ENCODE data around the gene ICA1L. TPM values are rescaled to one million over a fixed set of nuclear protein-coding genes. Genes with fewer than 3 reads are reported as not detected.

The ICA1L gene
- total RNA-seq, 4 donors from 2014 or later, result 0.85 to 4.2 (median 1.2) TPM

DNA sequence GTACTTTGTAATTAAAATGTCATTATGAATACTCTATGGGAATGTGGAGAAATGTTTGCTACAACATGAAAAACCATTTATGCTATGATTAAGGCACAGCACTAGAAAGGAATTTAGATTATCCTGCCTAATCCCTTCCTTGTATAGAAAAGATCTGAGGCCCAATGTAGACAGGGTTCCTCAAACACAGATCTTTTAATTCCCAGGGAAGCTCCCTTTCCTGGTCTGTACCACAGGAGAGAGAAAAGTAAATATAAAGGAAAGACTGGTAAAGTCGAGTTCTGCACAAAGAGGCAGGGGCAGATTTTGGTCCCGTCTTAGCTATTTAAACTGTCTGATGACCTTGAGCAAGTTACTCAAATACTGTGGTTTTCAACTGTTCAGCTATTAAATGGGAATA lies 84.7 kb downstream of the ICA1L start:
- WGBS, result 89% methylated on average over 2 of the region's 2 CpGs
- TF ChIP-seq EP300 (IDR thresholded peaks at IDR 0.05) (no peak), POLR2A (IDR thresholded peaks at IDR 0.05) (no peak), POLR2AphosphoS5 (IDR thresholded peaks at IDR 0.05) (no peak)
- TF ChIP-seq, protein P1, sequence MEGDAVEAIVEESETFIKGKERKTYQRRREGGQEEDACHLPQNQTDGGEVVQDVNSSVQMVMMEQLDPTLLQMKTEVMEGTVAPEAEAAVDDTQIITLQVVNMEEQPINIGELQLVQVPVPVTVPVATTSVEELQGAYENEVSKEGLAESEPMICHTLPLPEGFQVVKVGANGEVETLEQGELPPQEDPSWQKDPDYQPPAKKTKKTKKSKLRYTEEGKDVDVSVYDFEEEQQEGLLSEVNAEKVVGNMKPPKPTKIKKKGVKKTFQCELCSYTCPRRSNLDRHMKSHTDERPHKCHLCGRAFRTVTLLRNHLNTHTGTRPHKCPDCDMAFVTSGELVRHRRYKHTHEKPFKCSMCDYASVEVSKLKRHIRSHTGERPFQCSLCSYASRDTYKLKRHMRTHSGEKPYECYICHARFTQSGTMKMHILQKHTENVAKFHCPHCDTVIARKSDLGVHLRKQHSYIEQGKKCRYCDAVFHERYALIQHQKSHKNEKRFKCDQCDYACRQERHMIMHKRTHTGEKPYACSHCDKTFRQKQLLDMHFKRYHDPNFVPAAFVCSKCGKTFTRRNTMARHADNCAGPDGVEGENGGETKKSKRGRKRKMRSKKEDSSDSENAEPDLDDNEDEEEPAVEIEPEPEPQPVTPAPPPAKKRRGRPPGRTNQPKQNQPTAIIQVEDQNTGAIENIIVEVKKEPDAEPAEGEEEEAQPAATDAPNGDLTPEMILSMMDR (IDR thresholded peaks at IDR 0.05), result no peak
- no peak for DNase-seq (ENCODE audit: low spot score in 2 of 2)
- H3K36me3 ChIP-seq, result peaks cover 24% of the 10 kb centered on the region
- H3K27ac ChIP-seq, result no peak overlapping the region
- H3K4me1 ChIP-seq, result no peaks in the 10 kb centered on the region
- H3K4me3 ChIP-seq, result no peak overlapping the region
- H3K27me3 ChIP-seq, result no peaks in the 10 kb centered on the region
- H3K9me3 ChIP-seq, result no peaks in the 10 kb centered on the region

DNA sequence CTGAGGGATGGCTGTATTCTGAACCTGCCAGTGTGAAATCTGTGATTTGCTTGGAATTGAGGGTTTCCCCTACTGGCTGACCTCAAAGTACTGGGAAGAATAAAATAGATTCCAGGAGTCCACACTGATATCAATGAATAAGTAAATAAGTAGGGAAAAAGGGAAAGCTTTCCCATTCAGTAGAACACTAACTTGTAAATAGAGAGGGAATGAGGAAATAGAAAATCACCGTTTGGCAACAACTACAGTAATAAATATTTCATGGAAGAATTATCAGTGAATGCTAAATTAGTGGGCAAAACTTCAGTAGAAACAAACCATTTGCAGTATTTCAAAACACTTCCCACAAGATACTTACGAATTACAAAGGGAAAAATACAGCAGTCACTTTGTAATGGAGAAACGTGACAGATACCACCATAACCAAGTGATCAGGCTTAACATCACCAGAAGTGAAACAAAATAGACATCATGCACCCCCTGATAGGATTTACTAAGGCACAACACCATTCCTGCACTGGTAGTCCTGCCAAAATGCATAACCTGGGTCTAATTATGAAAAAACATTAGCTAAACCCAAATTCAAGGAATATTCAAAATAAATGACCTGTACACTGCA lies 88.5 kb downstream of the ICA1L start:
- Histone ChIP-seq H3K27ac (no peak overlapping the region), H3K4me1 (no peaks in the 10 kb centered on the region), H3K9me3 (no peaks in the 10 kb centered on the region), H3K4me3 (no peak overlapping the region), H3K27me3 (no peaks in the 10 kb centered on the region), H3K36me3 (peaks cover 19% of the 10 kb centered on the region)
- WGBS, result 60% methylated on average over 3 of the region's 3 CpGs
- no peak for DNase-seq (ENCODE audit: low spot score in 2 of 2)
- TF ChIP-seq EP300 (IDR thresholded peaks at IDR 0.05) (no peak), POLR2AphosphoS5 (IDR thresholded peaks at IDR 0.05) (no peak), POLR2A (IDR thresholded peaks at IDR 0.05) (no peak)
- TF ChIP-seq, protein P1 (IDR thresholded peaks at IDR 0.05), result no peak

DNA sequence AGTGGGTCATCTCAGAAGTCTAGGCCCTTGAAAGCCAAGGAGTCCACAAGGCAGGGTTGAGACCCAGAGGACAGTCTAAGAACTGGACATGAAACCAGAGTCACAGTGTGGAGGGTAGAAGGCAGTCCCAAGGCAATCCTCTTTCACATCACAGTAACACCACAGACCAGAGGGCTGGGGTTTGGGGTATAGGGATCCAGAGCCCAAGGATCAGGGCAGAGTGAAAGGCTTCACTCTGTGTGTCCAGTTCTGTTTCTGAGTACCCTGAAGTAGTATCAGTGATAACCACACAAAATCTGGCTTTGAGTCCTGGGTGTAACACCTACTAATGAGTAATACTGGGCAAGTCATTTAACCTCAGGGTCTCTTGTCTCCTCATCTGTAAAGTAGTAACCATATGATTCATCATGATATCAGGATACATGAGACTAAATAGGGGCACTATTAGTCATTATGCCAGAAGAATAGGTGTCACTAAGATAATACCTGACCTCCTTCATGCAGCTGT lies 91.0 kb downstream of the ICA1L start:
- H3K9me3 ChIP-seq, result no peaks in the 10 kb centered on the region
- no peaks in the 10 kb centered on the region for H3K27me3 ChIP-seq
- no peak for DNase-seq (ENCODE audit: low spot score in 2 of 2)
- H3K4me3 ChIP-seq, result no peak overlapping the region
- TF ChIP-seq EP300 (IDR thresholded peaks at IDR 0.05) (no peak), POLR2AphosphoS5 (IDR thresholded peaks at IDR 0.05) (no peak), POLR2A (IDR thresholded peaks at IDR 0.05) (no peak)
- TF ChIP-seq, protein P1 (IDR thresholded peaks at IDR 0.05), result no peak
- peaks cover 12% of the 10 kb centered on the region for H3K36me3 ChIP-seq
- H3K4me1 ChIP-seq, result no peaks in the 10 kb centered on the region
- H3K27ac ChIP-seq, result no peak overlapping the region

DNA sequence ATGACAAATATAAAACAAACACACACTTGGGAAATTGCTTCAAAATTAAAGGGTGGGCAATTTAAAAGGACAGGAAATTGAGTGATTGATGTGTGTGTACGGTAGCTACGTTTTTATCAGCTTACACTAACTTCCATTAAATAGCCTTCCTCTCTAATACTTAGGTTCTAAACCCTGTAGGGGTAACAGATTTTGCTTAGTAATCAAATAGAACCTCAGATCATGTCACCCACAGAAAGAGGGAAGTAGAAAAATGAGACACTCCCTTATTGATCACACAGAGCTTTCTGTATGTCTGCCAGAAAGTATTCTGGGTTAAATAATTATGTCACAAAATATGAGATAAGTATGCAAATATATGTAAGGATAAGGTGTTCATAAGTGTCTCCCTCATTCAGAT lies 93.3 kb downstream of the ICA1L start:
- Histone ChIP-seq H3K4me3 (no peak overlapping the region), H3K4me1 (no peaks in the 10 kb centered on the region), H3K9me3 (no peaks in the 10 kb centered on the region), H3K27ac (no peak overlapping the region), H3K27me3 (no peaks in the 10 kb centered on the region), H3K36me3 (peaks cover 12% of the 10 kb centered on the region)
- TF ChIP-seq POLR2A (IDR thresholded peaks at IDR 0.05) (no peak), EP300 (IDR thresholded peaks at IDR 0.05) (no peak), POLR2AphosphoS5 (IDR thresholded peaks at IDR 0.05) (no peak)
- WGBS, result 75% methylated on average over 2 of the region's 2 CpGs
- no peak for DNase-seq (ENCODE audit: low spot score in 2 of 2)

DNA sequence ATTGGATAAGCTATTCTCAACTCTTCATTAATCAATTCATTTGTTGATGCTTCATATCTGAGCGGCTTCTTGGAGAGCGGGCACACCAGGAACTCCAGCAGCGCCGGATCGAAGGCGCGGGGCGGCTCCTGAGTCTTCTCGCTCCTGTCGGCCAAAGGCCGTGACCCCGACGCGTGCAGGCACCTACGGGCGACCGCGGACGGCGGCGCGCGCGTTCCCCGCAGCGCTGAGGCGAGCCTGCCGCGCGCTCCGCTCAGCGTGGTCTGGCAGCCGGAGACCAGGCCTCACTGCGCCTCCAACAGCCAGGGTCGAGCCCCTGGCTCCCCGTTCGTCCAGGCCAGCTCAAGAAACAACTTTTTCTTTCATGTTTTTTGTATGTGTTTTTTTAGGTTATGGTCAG lies 97.5 kb downstream of the ICA1L start:
- 91% methylated on average over 37 of the region's 37 CpGs for WGBS

More for the DNA sequence above, 97.5 kb downstream of the ICA1L start:
- TF ChIP-seq, protein P1 (IDR thresholded peaks at IDR 0.05), result no peak
- no peak for TF ChIP-seq POLR2AphosphoS5 (IDR thresholded peaks at IDR 0.05)
- no peak for TF ChIP-seq POLR2A (IDR thresholded peaks at IDR 0.05)
- H3K9me3 ChIP-seq, result no peaks in the 10 kb centered on the region
- no peaks in the 10 kb centered on the region for H3K4me1 ChIP-seq
- H3K4me3 ChIP-seq, result no peak overlapping the region
- H3K27ac ChIP-seq, result no peak overlapping the region
- peaks cover 17% of the 10 kb centered on the region for H3K36me3 ChIP-seq
- no peaks in the 10 kb centered on the region for H3K27me3 ChIP-seq
- no peak for DNase-seq (ENCODE audit: low spot score in 2 of 2)

Measured in suprapubic skin (tissue), 4 donors.